ENCODE results near the gene SGCD.

The SGCD gene

DNA sequence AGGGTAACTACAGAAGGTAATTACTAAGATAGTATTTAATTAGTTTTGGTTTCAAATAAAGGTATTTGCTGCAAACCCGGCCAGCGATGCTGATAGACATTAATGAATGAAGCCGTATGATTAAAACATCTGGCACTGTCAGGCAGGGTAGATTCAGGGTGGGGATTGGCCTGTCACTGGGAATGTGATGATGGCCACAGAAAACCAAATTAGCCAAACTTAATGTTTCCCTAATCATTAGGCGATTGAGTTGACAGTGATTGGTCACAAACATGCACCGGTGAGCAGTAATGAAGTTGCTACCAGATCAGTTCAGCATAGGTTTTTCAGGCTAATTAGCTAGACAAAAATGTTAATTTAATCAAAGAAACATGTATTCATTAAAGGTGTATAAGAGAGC is 107.5 kb downstream of the SGCD start:
- H3K36me3 Mint-ChIP-seq (ENCODE audit: low read depth), result no peaks in the 10 kb centered on the region
- no peaks in the 10 kb centered on the region for H3K9me3 Mint-ChIP-seq
- no peak for DNase-seq
- peaks cover 30% of the 10 kb centered on the region for H3K27me3 Mint-ChIP-seq
- H3K4me3 Mint-ChIP-seq, result no peak overlapping the region
- no peak overlapping the region for H3K27ac Mint-ChIP-seq
- H3K4me1 Mint-ChIP-seq (ENCODE audit: low read depth), result no peaks in the 10 kb centered on the region

DNA sequence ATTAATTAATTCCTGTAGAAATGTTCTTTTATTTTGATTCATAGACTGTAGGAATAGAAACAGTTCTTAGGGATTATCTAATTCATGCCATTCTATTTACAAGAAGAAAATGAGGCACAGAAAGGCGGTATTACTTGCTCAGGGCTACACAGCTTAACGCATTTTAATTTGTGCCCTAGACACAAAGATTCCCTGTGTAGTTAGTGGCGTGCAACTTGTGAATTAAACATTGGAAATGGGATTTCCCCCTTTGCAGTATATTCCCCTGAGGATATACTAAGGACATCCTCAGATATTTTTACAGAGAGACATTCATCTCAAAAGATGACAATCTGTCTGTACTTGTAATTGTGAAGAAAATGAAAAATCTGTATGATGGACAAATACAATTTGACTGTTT is 108.1 kb downstream of the SGCD start:
- no peaks in the 10 kb centered on the region for H3K36me3 Mint-ChIP-seq (ENCODE audit: low read depth)
- no peak for DNase-seq
- H3K27ac Mint-ChIP-seq, result no peak overlapping the region
- H3K4me1 Mint-ChIP-seq (ENCODE audit: low read depth), result no peaks in the 10 kb centered on the region
- no peaks in the 10 kb centered on the region for H3K9me3 Mint-ChIP-seq
- peaks cover 35% of the 10 kb centered on the region for H3K27me3 Mint-ChIP-seq
- H3K4me3 Mint-ChIP-seq, result no peak overlapping the region

DNA sequence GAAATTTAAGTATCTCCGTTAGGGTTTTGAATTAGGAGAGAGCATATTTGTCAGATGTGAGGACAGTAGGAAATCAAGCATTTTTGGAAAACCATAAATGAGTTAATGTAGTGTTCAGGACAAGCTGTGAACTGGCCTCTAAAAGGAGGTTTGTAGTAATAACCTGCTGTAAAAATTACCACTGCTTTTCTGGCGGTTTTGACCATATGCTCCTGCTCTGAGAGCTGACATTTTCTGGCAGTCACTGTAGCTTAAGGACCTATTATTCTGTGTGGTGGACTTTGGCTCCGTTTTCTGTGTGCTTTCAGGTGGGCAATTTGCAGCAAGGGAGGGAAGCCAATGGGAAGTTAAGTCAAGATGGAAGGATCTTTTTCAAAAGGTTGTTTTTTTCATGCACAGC is 111.1 kb downstream of the SGCD start:
- no peak for DNase-seq
- H3K27me3 Mint-ChIP-seq, result peaks cover 26% of the 10 kb centered on the region
- H3K36me3 Mint-ChIP-seq (ENCODE audit: low read depth), result no peaks in the 10 kb centered on the region
- no peaks in the 10 kb centered on the region for H3K4me1 Mint-ChIP-seq (ENCODE audit: low read depth)
- no peak overlapping the region for H3K27ac Mint-ChIP-seq
- no peak overlapping the region for H3K4me3 Mint-ChIP-seq
- H3K9me3 Mint-ChIP-seq, result no peaks in the 10 kb centered on the region

- no peaks in the 10 kb centered on the region for H3K9me3 Mint-ChIP-seq
Observed at GRCh38 chr5:156444753-156445291, 117.9 kb downstream of the SGCD start.

DNA sequence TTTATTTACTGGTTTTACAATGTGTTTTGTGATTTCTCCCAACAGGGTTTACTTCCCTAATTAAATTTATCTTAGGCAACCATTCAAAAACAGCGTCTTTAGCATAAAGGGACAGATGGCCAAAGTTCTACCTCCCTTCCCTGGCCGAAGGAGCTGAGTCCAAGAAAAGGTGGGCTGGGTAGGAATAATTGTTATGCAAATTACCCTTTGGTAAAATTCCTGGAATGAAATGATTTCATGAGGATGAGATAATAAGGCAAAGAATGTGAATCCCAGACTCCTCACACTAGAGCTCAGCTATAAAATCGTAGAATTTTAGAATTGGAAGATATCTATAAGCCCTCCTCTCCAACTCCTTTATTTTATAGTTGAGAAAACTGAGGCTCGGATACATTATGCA is 119.6 kb downstream of the SGCD start:
- H3K36me3 Mint-ChIP-seq (ENCODE audit: low read depth), result no peaks in the 10 kb centered on the region
- no peaks in the 10 kb centered on the region for H3K4me1 Mint-ChIP-seq (ENCODE audit: low read depth)
- H3K9me3 Mint-ChIP-seq, result no peaks in the 10 kb centered on the region
- H3K27me3 Mint-ChIP-seq, result peaks cover 67% of the 10 kb centered on the region
- no peak for DNase-seq
- H3K27ac Mint-ChIP-seq, result no peak overlapping the region
- no peak overlapping the region for H3K4me3 Mint-ChIP-seq

More at GRCh38 chr5:156444753-156445291, 117.9 kb downstream of the SGCD start:
- Mint-ChIP-seq H3K27ac (no peak overlapping the region), H3K4me3 (no peak overlapping the region), H3K27me3 (peaks cover 65% of the 10 kb centered on the region), H3K36me3 (ENCODE audit: low read depth) (no peaks in the 10 kb centered on the region), H3K4me1 (ENCODE audit: low read depth) (no peaks in the 10 kb centered on the region)
- no peak for DNase-seq

DNA sequence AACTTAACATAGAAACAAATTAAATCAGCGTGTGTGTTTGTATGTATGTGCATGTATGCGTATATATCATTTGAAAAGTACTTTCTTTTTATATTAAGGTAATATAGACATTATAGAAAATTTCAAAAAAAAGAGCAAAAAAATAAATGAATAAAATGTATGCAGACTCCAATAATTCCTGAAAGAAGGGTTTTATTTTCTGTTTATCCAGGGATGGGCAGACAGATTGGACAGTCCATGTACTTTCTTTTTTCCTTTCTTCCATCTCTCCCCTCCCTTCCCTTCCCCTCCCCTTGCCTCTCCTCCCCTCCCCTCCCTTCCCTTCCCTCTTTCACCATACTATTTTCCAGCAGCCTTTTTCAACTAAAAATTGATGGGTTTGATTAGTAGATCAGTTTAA is 123.8 kb downstream of the SGCD start:
- Mint-ChIP-seq H3K9me3 (no peaks in the 10 kb centered on the region), H3K4me3 (no peak overlapping the region), H3K36me3 (ENCODE audit: low read depth) (no peaks in the 10 kb centered on the region)

GRCh38 chr5:156451505-156451904 is 124.5 kb downstream of the SGCD start:
- no peak overlapping the region for H3K27ac Mint-ChIP-seq
- no peaks in the 10 kb centered on the region for H3K36me3 Mint-ChIP-seq (ENCODE audit: low read depth)
- peaks cover 40% of the 10 kb centered on the region for H3K27me3 Mint-ChIP-seq
- no peak overlapping the region for H3K4me3 Mint-ChIP-seq
- H3K4me1 Mint-ChIP-seq (ENCODE audit: low read depth), result no peaks in the 10 kb centered on the region
- no peak for DNase-seq
- H3K9me3 Mint-ChIP-seq, result no peaks in the 10 kb centered on the region

More for the DNA sequence above, 123.8 kb downstream of the SGCD start:
- peaks cover 40% of the 10 kb centered on the region for H3K27me3 Mint-ChIP-seq
- H3K4me1 Mint-ChIP-seq (ENCODE audit: low read depth), result no peaks in the 10 kb centered on the region
- DNase-seq, result no peak
- no peak overlapping the region for H3K27ac Mint-ChIP-seq

DNA sequence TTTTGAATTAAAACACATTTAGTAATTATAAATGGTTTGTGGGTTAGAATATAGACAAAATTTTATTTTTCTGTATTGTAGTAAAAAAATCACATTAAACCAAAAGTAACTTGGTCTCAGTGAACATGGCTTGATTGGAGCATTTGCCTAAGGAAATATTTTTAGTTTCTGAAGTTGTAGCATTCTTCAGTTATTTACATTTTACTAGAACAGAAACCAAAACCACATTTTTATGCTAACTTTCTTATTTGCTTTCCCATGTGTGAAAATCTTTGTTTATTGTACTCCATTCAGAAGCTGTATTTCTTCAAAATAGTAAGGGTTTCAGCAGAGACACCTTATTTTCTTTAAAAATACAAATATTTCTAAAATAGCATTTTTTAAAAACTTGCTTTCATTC is 129.9 kb downstream of the SGCD start:
- no peaks in the 10 kb centered on the region for H3K4me1 Mint-ChIP-seq (ENCODE audit: low read depth)
- no peak overlapping the region for H3K27ac Mint-ChIP-seq
- DNase-seq, result no peak
- H3K9me3 Mint-ChIP-seq, result no peaks in the 10 kb centered on the region
- no peak overlapping the region for H3K4me3 Mint-ChIP-seq
- H3K27me3 Mint-ChIP-seq, result peaks cover 29% of the 10 kb centered on the region
- no peaks in the 10 kb centered on the region for H3K36me3 Mint-ChIP-seq (ENCODE audit: low read depth)

DNA sequence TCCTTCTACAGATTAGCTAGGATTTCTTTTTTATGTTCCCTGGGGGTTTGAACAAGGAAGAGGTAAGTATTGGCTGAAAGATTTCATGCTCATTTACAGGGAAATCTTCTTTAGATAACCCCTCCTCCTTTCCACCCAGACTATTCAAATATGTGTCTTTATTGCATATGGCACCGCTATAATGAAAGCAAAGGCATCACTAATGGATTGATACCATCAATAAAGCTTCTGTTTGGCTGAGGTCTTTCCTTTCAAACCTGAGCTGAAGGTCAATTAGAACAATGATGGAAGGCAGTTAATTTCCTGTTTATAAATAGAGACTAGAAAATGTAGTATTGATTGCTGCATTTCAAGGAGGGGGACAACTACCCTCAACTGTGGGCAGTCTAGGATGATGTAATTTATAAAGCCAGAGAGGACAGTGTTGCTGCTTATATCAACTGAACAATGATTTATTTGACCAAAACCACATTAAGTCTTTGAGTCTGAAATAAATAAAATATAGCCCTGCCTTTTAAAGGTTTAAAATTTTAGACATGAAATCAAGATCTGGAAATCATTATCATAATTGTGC is 132.9 kb downstream of the SGCD start:
- no peaks in the 10 kb centered on the region for H3K4me1 Mint-ChIP-seq (ENCODE audit: low read depth)
- peaks cover 27% of the 10 kb centered on the region for H3K27me3 Mint-ChIP-seq
- no peak for DNase-seq
- H3K9me3 Mint-ChIP-seq, result no peaks in the 10 kb centered on the region
- no peak overlapping the region for H3K4me3 Mint-ChIP-seq
- H3K27ac Mint-ChIP-seq, result no peak overlapping the region
- H3K36me3 Mint-ChIP-seq (ENCODE audit: low read depth), result no peaks in the 10 kb centered on the region

GRCh38 chr5:156460471-156460870 is 133.5 kb downstream of the SGCD start:
- H3K9me3 Mint-ChIP-seq, result no peaks in the 10 kb centered on the region
- H3K27me3 Mint-ChIP-seq, result peaks cover 30% of the 10 kb centered on the region
- no peak for DNase-seq
- no peaks in the 10 kb centered on the region for H3K4me1 Mint-ChIP-seq (ENCODE audit: low read depth)
- no peaks in the 10 kb centered on the region for H3K36me3 Mint-ChIP-seq (ENCODE audit: low read depth)
- H3K4me3 Mint-ChIP-seq, result no peak overlapping the region
- H3K27ac Mint-ChIP-seq, result no peak overlapping the region

GRCh38 chr5:156466871-156467270 is 139.9 kb downstream of the SGCD start:
- peaks cover under 1% of the 10 kb centered on the region for H3K4me1 Mint-ChIP-seq (ENCODE audit: low read depth)
- peaks cover 14% of the 10 kb centered on the region for H3K27me3 Mint-ChIP-seq
- no peak overlapping the region for H3K4me3 Mint-ChIP-seq
- H3K9me3 Mint-ChIP-seq, result no peaks in the 10 kb centered on the region
- H3K27ac Mint-ChIP-seq, result no peak overlapping the region
- H3K36me3 Mint-ChIP-seq (ENCODE audit: low read depth), result no peaks in the 10 kb centered on the region
- no peak for DNase-seq

- no peak for DNase-seq
- H3K4me3 Mint-ChIP-seq, result no peak overlapping the region
- no peaks in the 10 kb centered on the region for H3K36me3 Mint-ChIP-seq (ENCODE audit: low read depth)
- peaks cover 15% of the 10 kb centered on the region for H3K27me3 Mint-ChIP-seq
- H3K9me3 Mint-ChIP-seq, result no peaks in the 10 kb centered on the region
- peaks cover 5% of the 10 kb centered on the region for H3K4me1 Mint-ChIP-seq (ENCODE audit: low read depth)
- H3K27ac Mint-ChIP-seq, result no peak overlapping the region
Observed at GRCh38 chr5:156469636-156470035, 142.7 kb downstream of the SGCD start.

- Mint-ChIP-seq H3K4me3 (no peak overlapping the region), H3K36me3 (ENCODE audit: low read depth) (no peaks in the 10 kb centered on the region), H3K27me3 (peaks cover 13% of the 10 kb centered on the region), H3K27ac (no peak overlapping the region), H3K9me3 (no peaks in the 10 kb centered on the region), H3K4me1 (ENCODE audit: low read depth) (peaks cover 5% of the 10 kb centered on the region)
- DNase-seq, result no peak
Observed at GRCh38 chr5:156471893-156472292, 144.9 kb downstream of the SGCD start.

GRCh38 chr5:156473269-156473908 is 146.4 kb downstream of the SGCD start:
- peaks cover 13% of the 10 kb centered on the region for H3K27me3 Mint-ChIP-seq
- no peak overlapping the region for H3K4me3 Mint-ChIP-seq
- H3K36me3 Mint-ChIP-seq (ENCODE audit: low read depth), result no peaks in the 10 kb centered on the region
- no peak overlapping the region for H3K27ac Mint-ChIP-seq
- H3K9me3 Mint-ChIP-seq, result no peaks in the 10 kb centered on the region
- H3K4me1 Mint-ChIP-seq (ENCODE audit: low read depth), result peaks cover 5% of the 10 kb centered on the region
- no peak for DNase-seq

DNA sequence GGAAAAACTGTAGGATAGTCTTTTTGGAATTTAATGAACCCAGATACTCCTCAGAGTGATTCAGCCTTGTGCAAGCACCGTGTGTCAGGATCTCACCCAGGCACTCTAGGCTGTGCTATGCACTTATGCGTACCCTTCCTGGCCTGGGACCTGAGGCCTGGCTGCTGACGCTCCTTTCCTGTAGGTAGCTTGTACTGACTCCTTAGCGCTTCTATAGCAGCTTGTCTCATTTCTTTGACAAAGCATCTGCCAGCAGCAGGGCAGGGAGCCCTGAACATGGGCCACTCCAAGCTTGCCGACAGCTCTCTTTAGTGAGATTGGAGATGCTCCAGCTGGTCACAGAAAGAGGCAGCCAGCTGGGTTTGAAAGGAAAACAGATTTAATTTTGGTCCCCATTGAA is 147.3 kb downstream of the SGCD start:
- no peak overlapping the region for H3K4me3 Mint-ChIP-seq
- no peak overlapping the region for H3K27ac Mint-ChIP-seq
- DNase-seq, result no peak
- peaks cover 5% of the 10 kb centered on the region for H3K4me1 Mint-ChIP-seq (ENCODE audit: low read depth)
- H3K27me3 Mint-ChIP-seq, result peaks cover 11% of the 10 kb centered on the region
- H3K9me3 Mint-ChIP-seq, result no peaks in the 10 kb centered on the region
- H3K36me3 Mint-ChIP-seq (ENCODE audit: low read depth), result no peaks in the 10 kb centered on the region
